ENCODE results near the gene SPINK1.

SPINK1 gene

GRCh38 chr5:147852365-147852764 is 20.9 kb upstream of the SPINK1 start:
- TF ChIP-seq ZFP3 (CRISPR knock-in tag; IDR thresholded peaks at IDR 0.05) = no peak
- TF ChIP-seq POU6F1 (CRISPR knock-in tag; IDR thresholded peaks at IDR 0.05; ENCODE audit: borderline replicate concordance, low read depth) = no peak
- no peak for TF ChIP-seq CREB5 (CRISPR knock-in tag; IDR thresholded peaks at IDR 0.05; ENCODE audit: low read depth)
- no peak for TF ChIP-seq BACH2 (CRISPR knock-in tag; IDR thresholded peaks at IDR 0.05; ENCODE audit: borderline replicate concordance)
- TF ChIP-seq SNAI2 (CRISPR knock-in tag; IDR thresholded peaks at IDR 0.05) = no peak
- TF ChIP-seq ZC3H10 (CRISPR knock-in tag; IDR thresholded peaks at IDR 0.05) = no peak
- TF ChIP-seq TOX (CRISPR knock-in tag; IDR thresholded peaks at IDR 0.05; ENCODE audit: borderline replicate concordance) = no peak
- TF ChIP-seq PATZ1 (CRISPR knock-in tag; IDR thresholded peaks at IDR 0.05; ENCODE audit: borderline replicate concordance) = no peak
- TF ChIP-seq ZNF8 (CRISPR knock-in tag; IDR thresholded peaks at IDR 0.05) = no peak
- no peak for TF ChIP-seq TSHZ2 (CRISPR knock-in tag; IDR thresholded peaks at IDR 0.05)
- no peak for TF ChIP-seq ISL1 (CRISPR knock-in tag; IDR thresholded peaks at IDR 0.05)
- TF ChIP-seq RARB (CRISPR knock-in tag; IDR thresholded peaks at IDR 0.05) = no peak
- ATAC-seq = no peak

GRCh38 chr5:147851578-147851977 is 20.1 kb upstream of the SPINK1 start:
- no peak for ATAC-seq
- TF ChIP-seq ARNTL (CRISPR knock-in tag; IDR thresholded peaks at IDR 0.05; ENCODE audit: borderline replicate concordance, low read depth) (no peak), CSDC2 (CRISPR knock-in tag; IDR thresholded peaks at IDR 0.05) (no peak), CREB5 (CRISPR knock-in tag; IDR thresholded peaks at IDR 0.05; ENCODE audit: low read depth) (no peak), BACH2 (CRISPR knock-in tag; IDR thresholded peaks at IDR 0.05; ENCODE audit: borderline replicate concordance) (no peak), ISL1 (CRISPR knock-in tag; IDR thresholded peaks at IDR 0.05) (no peak), SNAI2 (CRISPR knock-in tag; IDR thresholded peaks at IDR 0.05) (no peak), CSRNP3 (CRISPR knock-in tag; IDR thresholded peaks at IDR 0.05) (no peak), OSR1 (CRISPR knock-in tag; IDR thresholded peaks at IDR 0.05) (no peak), TCF4 (CRISPR knock-in tag; IDR thresholded peaks at IDR 0.05; ENCODE audit: borderline replicate concordance) (no peak), ZFP3 (CRISPR knock-in tag; IDR thresholded peaks at IDR 0.05) (no peak), POU6F1 (CRISPR knock-in tag; IDR thresholded peaks at IDR 0.05; ENCODE audit: borderline replicate concordance, low read depth) (no peak), ZNF8 (CRISPR knock-in tag; IDR thresholded peaks at IDR 0.05) (no peak), PPARA (CRISPR knock-in tag; IDR thresholded peaks at IDR 0.05; ENCODE audit: borderline replicate concordance) (no peak), GLIS3 (CRISPR knock-in tag; IDR thresholded peaks at IDR 0.05) (no peak), ZFP30 (CRISPR knock-in tag; IDR thresholded peaks at IDR 0.05) (no peak), PATZ1 (CRISPR knock-in tag; IDR thresholded peaks at IDR 0.05; ENCODE audit: borderline replicate concordance) (no peak), RARB (CRISPR knock-in tag; IDR thresholded peaks at IDR 0.05) (no peak), ZNF70 (CRISPR knock-in tag; IDR thresholded peaks at IDR 0.05) (no peak)

Measured in SK-N-SH treated with all-trans-retinoic acid at 6 μM for 48 hours (cell line).